ENCODE data around the gene GABRR1. TPM values are rescaled to one million over a fixed set of nuclear protein-coding genes. Genes with fewer than 3 reads are reported as not detected.

Gene GABRR1
- total RNA-seq, 3 donors from 2014 or later: not detected

- TF ChIP-seq, protein P1, sequence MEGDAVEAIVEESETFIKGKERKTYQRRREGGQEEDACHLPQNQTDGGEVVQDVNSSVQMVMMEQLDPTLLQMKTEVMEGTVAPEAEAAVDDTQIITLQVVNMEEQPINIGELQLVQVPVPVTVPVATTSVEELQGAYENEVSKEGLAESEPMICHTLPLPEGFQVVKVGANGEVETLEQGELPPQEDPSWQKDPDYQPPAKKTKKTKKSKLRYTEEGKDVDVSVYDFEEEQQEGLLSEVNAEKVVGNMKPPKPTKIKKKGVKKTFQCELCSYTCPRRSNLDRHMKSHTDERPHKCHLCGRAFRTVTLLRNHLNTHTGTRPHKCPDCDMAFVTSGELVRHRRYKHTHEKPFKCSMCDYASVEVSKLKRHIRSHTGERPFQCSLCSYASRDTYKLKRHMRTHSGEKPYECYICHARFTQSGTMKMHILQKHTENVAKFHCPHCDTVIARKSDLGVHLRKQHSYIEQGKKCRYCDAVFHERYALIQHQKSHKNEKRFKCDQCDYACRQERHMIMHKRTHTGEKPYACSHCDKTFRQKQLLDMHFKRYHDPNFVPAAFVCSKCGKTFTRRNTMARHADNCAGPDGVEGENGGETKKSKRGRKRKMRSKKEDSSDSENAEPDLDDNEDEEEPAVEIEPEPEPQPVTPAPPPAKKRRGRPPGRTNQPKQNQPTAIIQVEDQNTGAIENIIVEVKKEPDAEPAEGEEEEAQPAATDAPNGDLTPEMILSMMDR (IDR thresholded peaks at IDR 0.05): no peak
- H3K36me3 ChIP-seq (ENCODE audit: low read depth): no peaks in the 10 kb centered on the region
- intact Hi-C loops (cut with DNase I, micrococcal nuclease): no loop called here
Measured at GRCh38 chr6:89257781-89258180, 40.6 kb upstream of the GABRR1 start.

GRCh38 chr6:89257346-89257745 is 40.2 kb upstream of the GABRR1 start:
- DNase-seq (no peak), ATAC-seq (no peak)
- TF ChIP-seq, protein P1 (IDR thresholded peaks at IDR 0.05): no peak
- no peaks in the 10 kb centered on the region for H3K4me1 ChIP-seq (ENCODE audit: low read depth)
- H3K36me3 ChIP-seq (ENCODE audit: low read depth): no peaks in the 10 kb centered on the region
- no peak overlapping the region for H3K4me3 ChIP-seq
- H3K9me3 ChIP-seq: no peaks in the 10 kb centered on the region
- intact Hi-C loops (cut with DNase I, micrococcal nuclease): no loop called here

More at GRCh38 chr6:89257781-89258180, 40.6 kb upstream of the GABRR1 start:
- Histone ChIP-seq H3K9me3 (no peaks in the 10 kb centered on the region), H3K4me1 (ENCODE audit: low read depth) (no peaks in the 10 kb centered on the region), H3K4me3 (no peak overlapping the region)
- ATAC-seq (no peak), DNase-seq (no peak)

GRCh38 chr6:89255417-89255816 is 38.3 kb upstream of the GABRR1 start:
- intact Hi-C loops (cut with DNase I, micrococcal nuclease): no loop called here
- Histone ChIP-seq H3K9me3 (no peaks in the 10 kb centered on the region), H3K4me1 (ENCODE audit: low read depth) (no peaks in the 10 kb centered on the region), H3K36me3 (ENCODE audit: low read depth) (no peaks in the 10 kb centered on the region), H3K4me3 (no peak overlapping the region)
- no peak for ATAC-seq
- TF ChIP-seq, protein P1 (IDR thresholded peaks at IDR 0.05): no peak
- DNase-seq: no peak

GRCh38 chr6:89254569-89254968 is 37.4 kb upstream of the GABRR1 start:
- Histone ChIP-seq H3K4me3 (no peak overlapping the region), H3K36me3 (ENCODE audit: low read depth) (no peaks in the 10 kb centered on the region), H3K4me1 (ENCODE audit: low read depth) (no peaks in the 10 kb centered on the region), H3K9me3 (no peaks in the 10 kb centered on the region)
- intact Hi-C loops (cut with DNase I, micrococcal nuclease): no loop called here
- TF ChIP-seq, protein P1 (IDR thresholded peaks at IDR 0.05): no peak
- DNase-seq (no peak), ATAC-seq (peak; percentile 53)

DNA sequence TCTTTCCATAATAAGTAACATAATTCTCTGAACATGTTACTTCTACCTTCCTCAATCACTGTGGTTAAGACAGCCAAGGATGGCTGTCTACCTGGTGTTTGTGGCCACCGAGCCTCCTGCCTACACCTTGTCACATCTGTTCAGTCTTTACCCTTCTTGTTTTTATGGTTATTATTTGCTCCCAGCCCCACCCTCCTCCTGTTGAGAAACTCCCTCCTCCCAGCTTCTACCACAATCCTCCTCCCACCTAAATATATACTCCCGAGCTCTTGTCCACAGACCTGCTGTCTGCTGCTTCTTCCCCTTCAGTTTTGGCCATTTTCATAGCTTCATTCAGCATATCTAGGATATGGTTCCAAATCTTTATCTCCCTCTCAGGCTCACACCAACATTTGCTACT is 35.7 kb upstream of the GABRR1 start:
- peak; percentile 75 for ATAC-seq
- DNase-seq: no peak
- Histone ChIP-seq H3K36me3 (ENCODE audit: low read depth) (no peaks in the 10 kb centered on the region), H3K4me1 (ENCODE audit: low read depth) (no peaks in the 10 kb centered on the region), H3K9me3 (no peaks in the 10 kb centered on the region), H3K4me3 (no peak overlapping the region)
- TF ChIP-seq, protein P1 (IDR thresholded peaks at IDR 0.05): no peak
- intact Hi-C loops (cut with DNase I, micrococcal nuclease): no loop called here

DNA sequence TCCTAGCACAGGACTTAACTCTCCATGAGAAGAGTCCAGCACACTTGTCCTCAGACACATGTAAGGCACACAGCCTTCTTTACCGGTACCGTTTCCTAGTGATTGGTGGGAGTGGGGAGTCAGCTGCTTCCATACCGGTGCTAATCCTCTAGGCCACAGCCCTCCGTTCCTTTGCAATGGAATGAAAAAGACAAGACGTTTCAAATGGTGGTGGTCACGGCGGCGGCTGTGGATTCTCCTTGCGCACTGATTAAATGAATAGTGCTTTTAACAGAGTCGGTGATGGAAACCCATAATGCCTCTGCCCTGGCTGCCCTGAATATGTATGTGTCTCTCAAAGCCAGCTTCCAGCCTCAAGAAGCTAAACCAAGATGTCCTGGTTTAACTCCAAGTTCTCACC is 34.8 kb upstream of the GABRR1 start:
- no peak overlapping the region for H3K4me3 ChIP-seq
- TF ChIP-seq, protein P1 (IDR thresholded peaks at IDR 0.05): no peak
- H3K36me3 ChIP-seq (ENCODE audit: low read depth): no peaks in the 10 kb centered on the region
- no peaks in the 10 kb centered on the region for H3K4me1 ChIP-seq (ENCODE audit: low read depth)
- intact Hi-C loops (cut with DNase I, micrococcal nuclease): no loop called here
- no peak for ATAC-seq
- H3K9me3 ChIP-seq: no peaks in the 10 kb centered on the region
- no peak for DNase-seq

Measured in mucosa of descending colon (tissue), 3 donors.